ENCODE measurements around the gene PRKG1.

DNA sequence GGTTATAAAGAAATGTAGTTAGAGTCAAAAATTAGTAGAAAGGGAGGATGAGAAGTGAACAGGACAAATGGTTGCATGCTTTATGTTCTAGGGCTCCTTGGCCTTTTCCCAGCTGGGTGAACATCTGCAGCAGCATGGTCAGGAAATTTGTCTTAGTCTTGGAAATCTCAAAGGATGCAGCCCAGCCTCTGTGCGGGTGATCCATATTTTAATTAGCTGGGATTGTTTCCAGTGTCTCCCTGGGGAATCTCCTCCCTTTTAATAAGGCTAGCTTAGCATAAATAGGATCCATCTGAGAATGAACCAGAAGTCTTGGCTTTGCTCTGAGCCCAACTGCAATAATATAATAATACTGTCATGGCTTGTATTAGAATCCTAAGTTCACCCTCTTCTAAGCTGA lies 198.3 kb downstream of the PRKG1 start:
- TF ChIP-seq, protein P1, sequence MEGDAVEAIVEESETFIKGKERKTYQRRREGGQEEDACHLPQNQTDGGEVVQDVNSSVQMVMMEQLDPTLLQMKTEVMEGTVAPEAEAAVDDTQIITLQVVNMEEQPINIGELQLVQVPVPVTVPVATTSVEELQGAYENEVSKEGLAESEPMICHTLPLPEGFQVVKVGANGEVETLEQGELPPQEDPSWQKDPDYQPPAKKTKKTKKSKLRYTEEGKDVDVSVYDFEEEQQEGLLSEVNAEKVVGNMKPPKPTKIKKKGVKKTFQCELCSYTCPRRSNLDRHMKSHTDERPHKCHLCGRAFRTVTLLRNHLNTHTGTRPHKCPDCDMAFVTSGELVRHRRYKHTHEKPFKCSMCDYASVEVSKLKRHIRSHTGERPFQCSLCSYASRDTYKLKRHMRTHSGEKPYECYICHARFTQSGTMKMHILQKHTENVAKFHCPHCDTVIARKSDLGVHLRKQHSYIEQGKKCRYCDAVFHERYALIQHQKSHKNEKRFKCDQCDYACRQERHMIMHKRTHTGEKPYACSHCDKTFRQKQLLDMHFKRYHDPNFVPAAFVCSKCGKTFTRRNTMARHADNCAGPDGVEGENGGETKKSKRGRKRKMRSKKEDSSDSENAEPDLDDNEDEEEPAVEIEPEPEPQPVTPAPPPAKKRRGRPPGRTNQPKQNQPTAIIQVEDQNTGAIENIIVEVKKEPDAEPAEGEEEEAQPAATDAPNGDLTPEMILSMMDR (conservative IDR thresholded peaks at IDR 0.05 in 1 of 2, IDR thresholded peaks at IDR 0.05 in 1 of 2; ENCODE audit: extremely low read depth in 1 of 2, insufficient read depth in 1 of 2, low read depth in 1 of 2, low read length in 2 of 2) = no peak
- TF ChIP-seq EZH2 (IDR thresholded peaks at IDR 0.05; ENCODE audit: borderline replicate concordance, low read length) = no peak
